Erythroblast (primary cell): ENCODE measurements around the gene TRIM59.

ENCODE experiments used
- GATA1 ChIP-seq: IDR thresholded peaks from 2 replicates; pipeline ENCODE4 v1.6.1; 2011; ENCODE audit warnings: low read depth, mild to moderate bottlenecking, control low read depth, low read length, moderate library complexity
- POLR2A ChIP-seq: IDR thresholded peaks from 2 replicates; pipeline ENCODE4 v1.6.1; 2011; ENCODE audit warnings: mild to moderate bottlenecking, low read length

DNA sequence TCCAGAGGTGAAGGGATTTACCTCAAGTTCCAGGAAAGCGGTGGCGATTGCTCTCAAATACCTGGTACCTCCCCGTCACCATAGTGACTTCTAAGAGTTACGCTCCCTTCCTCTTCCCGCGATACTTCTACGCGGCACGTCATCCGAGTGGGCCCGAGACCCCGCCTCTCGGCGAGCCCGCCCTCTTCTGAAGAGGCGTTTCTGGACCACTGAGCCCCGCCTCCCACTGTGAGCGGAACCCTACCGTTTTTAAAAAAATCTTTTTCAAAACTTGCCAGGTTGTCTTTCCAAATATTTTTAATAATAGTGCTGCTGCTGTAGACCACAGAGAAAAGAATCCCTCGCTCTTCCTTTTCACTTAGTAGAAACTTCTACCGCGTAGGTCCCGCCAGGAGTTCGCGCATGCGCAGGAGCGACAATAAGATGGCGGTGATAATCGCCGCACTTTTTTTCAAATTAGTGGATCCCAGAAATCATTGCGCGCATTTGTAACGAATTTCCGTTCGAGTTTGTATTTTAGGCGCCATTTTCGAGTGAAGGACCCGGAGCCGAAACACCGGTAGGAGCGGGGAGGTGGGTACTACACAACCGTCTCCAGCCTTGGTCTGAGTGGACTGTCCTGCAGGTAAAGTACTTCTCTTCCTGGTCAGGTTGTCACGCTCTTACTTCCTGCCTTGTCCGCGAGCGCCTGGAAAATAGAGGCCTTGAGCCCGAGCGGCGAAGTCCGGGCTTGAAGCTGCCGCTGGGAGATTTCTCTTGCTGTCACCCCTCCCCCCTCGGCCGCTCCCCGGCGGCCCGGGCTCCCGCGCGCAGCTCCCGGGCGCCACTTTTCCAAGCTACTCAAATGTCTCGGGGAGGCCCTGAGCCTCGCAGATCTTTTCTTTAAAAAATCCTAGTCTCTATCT is 50.2 kb downstream of the TRIM59 start, which contains the start of the genes IFT80 and SMC4:
- TF ChIP-seq POLR2A (peak; percentile 96), GATA1 (no peak)
